Measurements from ENCODE around the gene BICRA.

- no peak for TF ChIP-seq CTCF (IDR thresholded peaks at IDR 0.05; ENCODE audit: insufficient read depth, low read length, poor library complexity, severe bottlenecking)
- no peak for TF ChIP-seq EZH2phosphoT487 (conservative IDR thresholded peaks at IDR 0.05; ENCODE audit: low read length)
Measured at GRCh38 chr19:47704656-47705055, 95.7 kb downstream of the BICRA start.
